Measurements from ENCODE around the gene NBEAL2. TPM values are rescaled to one million over a fixed set of nuclear protein-coding genes. Genes with fewer than 3 reads are reported as not detected.

Gene NBEAL2
- total RNA-seq, 1 donor from 2014 or later = 12.6 TPM

GRCh38 chr3:47005212-47006144 is 26.0 kb downstream of the NBEAL2 start:
- TF ChIP-seq, protein P1, sequence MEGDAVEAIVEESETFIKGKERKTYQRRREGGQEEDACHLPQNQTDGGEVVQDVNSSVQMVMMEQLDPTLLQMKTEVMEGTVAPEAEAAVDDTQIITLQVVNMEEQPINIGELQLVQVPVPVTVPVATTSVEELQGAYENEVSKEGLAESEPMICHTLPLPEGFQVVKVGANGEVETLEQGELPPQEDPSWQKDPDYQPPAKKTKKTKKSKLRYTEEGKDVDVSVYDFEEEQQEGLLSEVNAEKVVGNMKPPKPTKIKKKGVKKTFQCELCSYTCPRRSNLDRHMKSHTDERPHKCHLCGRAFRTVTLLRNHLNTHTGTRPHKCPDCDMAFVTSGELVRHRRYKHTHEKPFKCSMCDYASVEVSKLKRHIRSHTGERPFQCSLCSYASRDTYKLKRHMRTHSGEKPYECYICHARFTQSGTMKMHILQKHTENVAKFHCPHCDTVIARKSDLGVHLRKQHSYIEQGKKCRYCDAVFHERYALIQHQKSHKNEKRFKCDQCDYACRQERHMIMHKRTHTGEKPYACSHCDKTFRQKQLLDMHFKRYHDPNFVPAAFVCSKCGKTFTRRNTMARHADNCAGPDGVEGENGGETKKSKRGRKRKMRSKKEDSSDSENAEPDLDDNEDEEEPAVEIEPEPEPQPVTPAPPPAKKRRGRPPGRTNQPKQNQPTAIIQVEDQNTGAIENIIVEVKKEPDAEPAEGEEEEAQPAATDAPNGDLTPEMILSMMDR (IDR thresholded peaks at IDR 0.05; ENCODE audit: borderline replicate concordance) = no peak
- Histone ChIP-seq H3K9me3 (replicated peaks) (no peaks in the 10 kb centered on the region), H3K4me3 (no peak overlapping the region), H3K27ac (replicated peaks) (no peak overlapping the region), H3K27me3 (ENCODE audit: low read depth) (no peaks in the 10 kb centered on the region), H3K4me1 (peaks cover 16% of the 10 kb centered on the region), H3K36me3 (peaks cover 56% of the 10 kb centered on the region)
- intact Hi-C loops (cut with micrococcal nuclease) = no loop called here
- no peak for DNase-seq

DNA sequence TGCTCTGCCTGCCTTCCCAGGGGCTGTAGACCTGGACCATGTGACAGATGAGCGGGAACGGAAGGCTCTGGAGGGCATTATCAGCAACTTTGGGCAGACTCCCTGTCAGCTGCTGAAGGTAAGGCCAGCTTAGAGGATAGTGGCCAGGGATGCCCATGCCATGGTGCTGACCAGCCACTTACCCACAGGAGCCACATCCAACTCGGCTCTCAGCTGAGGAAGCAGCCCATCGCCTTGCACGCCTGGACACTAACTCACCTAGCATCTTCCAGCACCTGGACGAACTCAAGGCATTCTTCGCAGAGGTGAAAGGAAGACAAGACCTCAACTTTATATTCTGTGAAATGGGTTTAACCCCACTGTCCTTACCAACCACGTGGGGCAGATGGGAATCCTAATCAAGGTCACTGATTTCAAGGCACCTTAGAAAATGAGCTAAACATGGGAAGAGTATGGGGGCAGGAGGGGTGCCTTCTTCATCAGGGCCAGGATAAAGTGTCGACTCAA is 26.7 kb downstream of the NBEAL2 start:
- Histone ChIP-seq H3K4me3 (no peak overlapping the region), H3K4me1 (peaks cover 17% of the 10 kb centered on the region), H3K36me3 (peaks cover 49% of the 10 kb centered on the region), H3K9me3 (replicated peaks) (no peaks in the 10 kb centered on the region), H3K27ac (replicated peaks) (no peak overlapping the region), H3K27me3 (ENCODE audit: low read depth) (no peaks in the 10 kb centered on the region)
- TF ChIP-seq, protein P1 (IDR thresholded peaks at IDR 0.05; ENCODE audit: borderline replicate concordance) = no peak
- intact Hi-C loops (cut with micrococcal nuclease) = no loop called here
- DNase-seq = no peak

GRCh38 chr3:47007001-47007400 is 27.5 kb downstream of the NBEAL2 start:
- Histone ChIP-seq H3K9me3 (replicated peaks) (no peaks in the 10 kb centered on the region), H3K36me3 (peaks cover 41% of the 10 kb centered on the region), H3K27ac (replicated peaks) (no peak overlapping the region), H3K27me3 (ENCODE audit: low read depth) (no peaks in the 10 kb centered on the region), H3K4me3 (no peak overlapping the region), H3K4me1 (peaks cover 17% of the 10 kb centered on the region)
- no peak for DNase-seq
- TF ChIP-seq, protein P1 (IDR thresholded peaks at IDR 0.05; ENCODE audit: borderline replicate concordance) = no peak
- intact Hi-C loops (cut with micrococcal nuclease) = no loop called here

- intact Hi-C loops (cut with micrococcal nuclease) = no loop called here
- Histone ChIP-seq H3K4me3 (no peak overlapping the region), H3K36me3 (peaks cover 34% of the 10 kb centered on the region), H3K4me1 (peaks cover 17% of the 10 kb centered on the region), H3K27me3 (ENCODE audit: low read depth) (no peaks in the 10 kb centered on the region), H3K27ac (replicated peaks) (no peak overlapping the region), H3K9me3 (replicated peaks) (no peaks in the 10 kb centered on the region)
- no peak for DNase-seq
- TF ChIP-seq, protein P1 (IDR thresholded peaks at IDR 0.05; ENCODE audit: borderline replicate concordance) = no peak
Measured at GRCh38 chr3:47007482-47008233, 28.2 kb downstream of the NBEAL2 start.

DNA sequence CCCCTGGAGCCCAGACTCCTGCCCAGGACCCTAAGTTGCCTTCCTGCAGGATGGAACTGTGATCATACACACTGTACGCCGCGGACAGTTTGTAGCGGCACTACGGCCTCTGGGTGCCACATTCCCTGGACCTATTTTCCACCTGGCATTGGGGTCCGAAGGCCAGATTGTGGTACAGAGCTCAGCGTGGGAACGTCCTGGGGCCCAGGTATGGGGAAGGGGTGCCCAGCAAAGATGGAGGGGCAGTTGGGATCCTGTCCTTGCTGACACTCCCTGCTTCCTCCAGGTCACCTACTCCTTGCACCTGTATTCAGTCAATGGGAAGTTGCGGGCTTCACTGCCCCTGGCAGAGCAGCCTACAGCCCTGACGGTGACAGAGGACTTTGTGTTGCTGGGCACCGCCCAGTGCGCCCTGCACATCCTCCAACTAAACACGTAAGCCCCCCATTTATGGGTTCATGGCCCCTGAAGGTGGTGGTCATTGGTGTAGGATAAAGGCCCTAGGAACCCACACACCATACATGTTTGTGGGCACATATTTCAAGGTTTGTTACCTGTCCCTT is 28.8 kb downstream of the NBEAL2 start:
- intact Hi-C loops (cut with micrococcal nuclease) = no loop called here
- Histone ChIP-seq H3K36me3 (peaks cover 28% of the 10 kb centered on the region), H3K27ac (replicated peaks) (peak overlapping the region; percentile 90)

More for the DNA sequence above, 28.8 kb downstream of the NBEAL2 start:
- Histone ChIP-seq H3K27me3 (ENCODE audit: low read depth) (no peaks in the 10 kb centered on the region), H3K4me1 (peaks cover 23% of the 10 kb centered on the region), H3K9me3 (replicated peaks) (no peaks in the 10 kb centered on the region), H3K4me3 (peak overlapping the region; percentile 75)
- no peak for DNase-seq
- TF ChIP-seq, protein P1 (IDR thresholded peaks at IDR 0.05; ENCODE audit: borderline replicate concordance) = no peak
